CD4-positive, alpha-beta T cell treated with Interleukin-12 subunit alpha and Interleukin-12 subunit beta, for 1 hour (primary cell): Measurements from ENCODE around the gene TRIM63.

Experiments used
- DNase-seq: peaks from one replicate; pipeline ENCODE4 v3.0.0-alpha.2; 2020

Gene TRIM63

GRCh38 chr1:26084091-26084561, 16.7 kb upstream of the TRIM63 start:
- no peak for DNase-seq

GRCh38 chr1:26083208-26083607, 15.8 kb upstream of the TRIM63 start:
- no peak for DNase-seq

GRCh38 chr1:26082020-26082350, 14.6 kb upstream of the TRIM63 start:
- no peak for DNase-seq

GRCh38 chr1:26081267-26082019, 14.0 kb upstream of the TRIM63 start:
- no peak for DNase-seq

- DNase-seq: no peak
These were observed 12.8 kb upstream of the TRIM63 start for GRCh38 chr1:26079960-26080814.

- no peak for DNase-seq
These were observed 11.7 kb upstream of the TRIM63 start for GRCh38 chr1:26079178-26079563.

GRCh38 chr1:26078286-26079177, 11.1 kb upstream of the TRIM63 start:
- DNase-seq: no peak

GRCh38 chr1:26077524-26077923, 10.1 kb upstream of the TRIM63 start:
- DNase-seq: no peak

GRCh38 chr1:26075421-26076144, 8.2 kb upstream of the TRIM63 start:
- no peak for DNase-seq

GRCh38 chr1:26072305-26072704, 4.9 kb upstream of the TRIM63 start:
- no peak for DNase-seq

GRCh38 chr1:26070963-26071342, 3.5 kb upstream of the TRIM63 start:
- no peak for DNase-seq

GRCh38 chr1:26070296-26070962, 3.0 kb upstream of the TRIM63 start:
- DNase-seq: no peak

- DNase-seq: no peak
These were observed 2.5 kb upstream of the TRIM63 start for GRCh38 chr1:26069941-26070295.

- no peak for DNase-seq
These were observed 573 bp downstream of the TRIM63 start for GRCh38 chr1:26066857-26067256.

- no peak for DNase-seq
These were observed 1.3 kb downstream of the TRIM63 start for GRCh38 chr1:26066160-26066559.

- no peak for DNase-seq
These were observed 2.9 kb downstream of the TRIM63 start for GRCh38 chr1:26064553-26064952.

- DNase-seq: no peak
These were observed 6.4 kb downstream of the TRIM63 start for GRCh38 chr1:26060832-26061574.

GRCh38 chr1:26059906-26060305, 7.5 kb downstream of the TRIM63 start:
- no peak for DNase-seq

- no peak for DNase-seq
These were observed 9.3 kb downstream of the TRIM63 start for GRCh38 chr1:26058052-26058595.

GRCh38 chr1:26057189-26057588, 10.2 kb downstream of the TRIM63 start:
- DNase-seq: no peak

- DNase-seq: no peak
These were observed 12.4 kb downstream of the TRIM63 start for GRCh38 chr1:26055041-26055440.
